ENCODE data around the gene AMOTL1.

GRCh38 chr11:94895451-94895850, 127.3 kb downstream of the AMOTL1 start:
- no peak for TF ChIP-seq POLR2A (IDR thresholded peaks at IDR 0.05; ENCODE audit: low read depth, low read length)
- TF ChIP-seq POU2F2 (IDR thresholded peaks at IDR 0.05; ENCODE audit: low read depth, low read length) = no peak
- no peak for TF ChIP-seq POLR2AphosphoS5 (IDR thresholded peaks at IDR 0.05; ENCODE audit: low read depth, low read length)
- TF ChIP-seq SPI1 (IDR thresholded peaks at IDR 0.05; ENCODE audit: low read depth, low read length) = no peak
